Adrenal gland (tissue), 5 donors: ENCODE measurements around the gene ACACB.

Source experiments
- POLR2A ChIP-seq, 2 donors: fragments of 450-650 bp; IDR thresholded peaks; one replicate each; pipeline ENCODE4 v1.6.1; 2017; ENCODE audit warnings: antibody characterized with exemption in 2 of 2, mild to moderate bottlenecking in 2 of 2, moderate library complexity in 1 of 2
- TF ChIP-seq, protein P1 (sequence below), 6 experiments: fragments of 450-650 bp in 4 of 6; fragments of 200-600 bp in 2 of 6; sonication (generic) in 1 of 6; IDR thresholded peaks; 1 replicate in 5 of 6; 2 replicates in 1 of 6; pipeline versions ENCODE4 v1.5.1 to v1.8.0; 2016 to 2021; ENCODE audit warnings: antibody characterized with exemption in 6 of 6, mild to moderate bottlenecking in 2 of 6, moderate library complexity in 1 of 6
- donor health status: DM: no; HTN: no; CAD: no.

DNA sequence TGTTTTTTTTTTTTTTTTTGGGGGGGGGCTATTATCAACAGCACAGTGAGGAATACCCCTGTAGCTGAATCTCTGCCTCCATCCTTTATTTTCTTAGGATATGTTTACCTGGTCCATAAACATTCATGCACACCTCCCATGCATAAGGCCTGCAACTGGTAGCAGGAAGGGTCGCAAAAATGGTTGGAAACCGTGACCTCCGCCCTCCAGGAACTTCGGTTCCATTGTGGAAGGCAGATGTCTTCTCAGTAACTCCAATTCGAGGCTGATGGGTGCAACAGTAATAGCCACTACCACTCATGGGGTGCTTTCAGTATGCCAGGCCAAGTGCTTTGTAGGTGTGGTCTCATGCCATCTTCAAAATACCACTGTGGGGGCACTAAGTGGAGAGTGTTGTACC lies 40.2 kb downstream of the ACACB start:
- TF ChIP-seq, protein P1, sequence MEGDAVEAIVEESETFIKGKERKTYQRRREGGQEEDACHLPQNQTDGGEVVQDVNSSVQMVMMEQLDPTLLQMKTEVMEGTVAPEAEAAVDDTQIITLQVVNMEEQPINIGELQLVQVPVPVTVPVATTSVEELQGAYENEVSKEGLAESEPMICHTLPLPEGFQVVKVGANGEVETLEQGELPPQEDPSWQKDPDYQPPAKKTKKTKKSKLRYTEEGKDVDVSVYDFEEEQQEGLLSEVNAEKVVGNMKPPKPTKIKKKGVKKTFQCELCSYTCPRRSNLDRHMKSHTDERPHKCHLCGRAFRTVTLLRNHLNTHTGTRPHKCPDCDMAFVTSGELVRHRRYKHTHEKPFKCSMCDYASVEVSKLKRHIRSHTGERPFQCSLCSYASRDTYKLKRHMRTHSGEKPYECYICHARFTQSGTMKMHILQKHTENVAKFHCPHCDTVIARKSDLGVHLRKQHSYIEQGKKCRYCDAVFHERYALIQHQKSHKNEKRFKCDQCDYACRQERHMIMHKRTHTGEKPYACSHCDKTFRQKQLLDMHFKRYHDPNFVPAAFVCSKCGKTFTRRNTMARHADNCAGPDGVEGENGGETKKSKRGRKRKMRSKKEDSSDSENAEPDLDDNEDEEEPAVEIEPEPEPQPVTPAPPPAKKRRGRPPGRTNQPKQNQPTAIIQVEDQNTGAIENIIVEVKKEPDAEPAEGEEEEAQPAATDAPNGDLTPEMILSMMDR (IDR thresholded peaks at IDR 0.05) = no peak
- TF ChIP-seq POLR2A (IDR thresholded peaks at IDR 0.05) = no peak
